ENCODE results near the gene BSPH1. TPM values are rescaled to one million over a fixed set of nuclear protein-coding genes. Genes with fewer than 3 reads are reported as not detected.

The BSPH1 gene
- 3.0 and 4.9 TPM in 2 replicates for polyA plus RNA-seq

GRCh38 chr19:47992070-47992469, at the start of gene BSPH1:
Gene BSPH1 (minus strand): TSS chr19:47992170. CDS start chr19:47992081, 89 bp downstream.

DNA sequence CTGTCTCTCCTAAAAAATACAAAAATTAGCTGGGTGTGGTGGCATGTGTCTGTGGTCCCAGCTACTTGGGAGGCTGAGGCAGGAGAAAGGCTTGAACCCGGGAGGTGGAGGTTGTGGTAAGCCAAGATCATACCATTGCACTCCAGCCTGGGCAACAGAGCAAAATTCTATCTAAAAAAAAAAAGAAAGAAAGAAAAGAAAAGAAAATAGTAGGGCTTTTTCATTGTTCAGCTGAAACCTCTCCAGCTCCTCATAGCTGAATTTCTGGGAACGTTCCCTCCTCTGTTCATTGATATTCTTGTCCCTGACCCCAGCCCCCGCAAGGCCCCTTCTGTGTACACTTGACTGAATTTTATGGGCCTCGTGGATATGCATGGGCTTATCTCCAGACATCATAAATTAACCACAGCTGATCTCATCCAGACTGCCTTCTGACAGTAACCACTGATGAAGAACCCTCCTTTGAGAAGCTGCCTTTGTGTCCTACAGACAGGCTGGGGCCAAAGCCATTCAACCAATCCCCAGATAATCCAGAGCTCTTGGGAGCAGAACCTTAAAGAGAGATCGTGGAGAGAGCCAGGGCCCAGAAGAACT, 2.3 kb upstream of the BSPH1 start, which contains the start of gene ELSPBP1:
Gene ELSPBP1, plus strand, starts transcription at position 424 of the 594 bp plus-strand sequence. CDS start 14,036 bp downstream, outside the sequence.

Other genes starting within 250 kb of the BSPH1 start
- 0.73 and 7.4 TPM in 2 replicates for gene NOP53, start 246.6 kb downstream of the BSPH1 start, polyA plus RNA-seq
- 5,615 and 7,643 TPM in 2 replicates for gene SELENOW, start 213.5 kb downstream of the BSPH1 start, polyA plus RNA-seq
- gene TPRX1, start 187.6 kb downstream of the BSPH1 start, polyA plus RNA-seq: not detected in 2 replicates
- not detected in 2 replicates for gene CRX, start 170.2 kb downstream of the BSPH1 start, polyA plus RNA-seq
- not detected in 2 replicates for gene TPRX2, start 132.9 kb downstream of the BSPH1 start, polyA plus RNA-seq
- gene SULT2A1, start 105.9 kb downstream of the BSPH1 start, polyA plus RNA-seq: not detected in 2 replicates
- not detected in 2 replicates for gene ELSPBP1, start 2.5 kb upstream of the BSPH1 start, polyA plus RNA-seq
- not detected in 2 replicates for gene CABP5, start 51.9 kb upstream of the BSPH1 start, polyA plus RNA-seq
- gene PLA2G4C, start 118.6 kb upstream of the BSPH1 start, polyA plus RNA-seq: 23.4 and 27.6 TPM in 2 replicates
- gene LIG1, start 178.2 kb upstream of the BSPH1 start, polyA plus RNA-seq: 1.4 and 3.4 TPM in 2 replicates
- gene ZSWIM9, start 178.5 kb upstream of the BSPH1 start, polyA plus RNA-seq: 0.17 and 1.3 TPM in 2 replicates